Activated CD4-positive, CD25-positive, alpha-beta regulatory T cell (primary cell): Measurements from ENCODE around the gene TNNI3K.

Experiments
- DNase-seq, 4 experiments: peaks; one replicate each; lab custom pipeline; 2025; lab: John Stamatoyannopoulos, UW

The TNNI3K gene

GRCh38 chr1:74571891-74572290, 336.7 kb downstream of the TNNI3K start:
- DNase-seq = no peak

DNA sequence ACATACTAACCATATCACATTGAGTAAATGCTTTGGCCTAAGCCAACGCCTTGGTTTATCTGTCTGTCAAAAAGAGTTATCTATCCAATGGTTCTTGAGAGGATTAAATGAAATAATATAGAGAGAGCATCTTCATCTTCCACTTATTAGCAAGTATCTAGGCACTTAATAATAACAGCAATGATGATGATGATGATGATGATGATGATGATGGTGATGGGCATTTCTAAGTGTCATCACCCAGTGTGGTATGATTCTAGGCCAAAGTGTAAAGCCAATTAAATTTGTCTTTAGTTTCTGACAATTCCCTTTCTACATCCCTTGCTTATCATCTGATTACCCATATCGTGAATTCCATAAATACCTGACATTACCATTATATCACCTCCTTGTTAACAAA, 342.9 kb downstream of the TNNI3K start:
- no peak for DNase-seq

- DNase-seq = no peak
Measured at GRCh38 chr1:74579425-74579824, 344.2 kb downstream of the TNNI3K start.

- no peak for DNase-seq
Measured at GRCh38 chr1:74583397-74583796, 348.2 kb downstream of the TNNI3K start.

GRCh38 chr1:74584185-74584584, 349.0 kb downstream of the TNNI3K start:
- no peak for DNase-seq

GRCh38 chr1:74586253-74586897, 351.2 kb downstream of the TNNI3K start:
- DNase-seq = no peak

- no peak for DNase-seq
Measured at GRCh38 chr1:74587888-74588287, 352.7 kb downstream of the TNNI3K start.

DNA sequence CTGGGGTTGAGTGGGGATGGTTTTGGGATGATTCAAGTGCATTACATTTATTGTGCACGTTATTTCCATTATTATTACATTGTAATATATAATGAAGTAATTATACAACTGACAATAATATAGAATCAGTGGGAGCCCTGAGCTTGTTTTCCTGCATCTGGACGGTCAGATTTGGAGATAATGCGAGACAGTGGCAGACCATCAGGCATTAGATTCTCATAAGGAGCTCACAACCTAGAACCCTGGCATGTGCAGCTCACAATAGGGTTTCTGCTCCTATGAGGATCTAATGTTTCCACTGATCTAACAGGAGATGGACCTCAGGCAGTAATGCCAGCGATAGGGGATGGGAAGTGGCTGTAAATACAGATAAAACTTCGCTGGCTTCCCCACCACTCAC, 355.1 kb downstream of the TNNI3K start:
- DNase-seq = no peak

GRCh38 chr1:74591949-74592348, 356.8 kb downstream of the TNNI3K start:
- no peak for DNase-seq

DNA sequence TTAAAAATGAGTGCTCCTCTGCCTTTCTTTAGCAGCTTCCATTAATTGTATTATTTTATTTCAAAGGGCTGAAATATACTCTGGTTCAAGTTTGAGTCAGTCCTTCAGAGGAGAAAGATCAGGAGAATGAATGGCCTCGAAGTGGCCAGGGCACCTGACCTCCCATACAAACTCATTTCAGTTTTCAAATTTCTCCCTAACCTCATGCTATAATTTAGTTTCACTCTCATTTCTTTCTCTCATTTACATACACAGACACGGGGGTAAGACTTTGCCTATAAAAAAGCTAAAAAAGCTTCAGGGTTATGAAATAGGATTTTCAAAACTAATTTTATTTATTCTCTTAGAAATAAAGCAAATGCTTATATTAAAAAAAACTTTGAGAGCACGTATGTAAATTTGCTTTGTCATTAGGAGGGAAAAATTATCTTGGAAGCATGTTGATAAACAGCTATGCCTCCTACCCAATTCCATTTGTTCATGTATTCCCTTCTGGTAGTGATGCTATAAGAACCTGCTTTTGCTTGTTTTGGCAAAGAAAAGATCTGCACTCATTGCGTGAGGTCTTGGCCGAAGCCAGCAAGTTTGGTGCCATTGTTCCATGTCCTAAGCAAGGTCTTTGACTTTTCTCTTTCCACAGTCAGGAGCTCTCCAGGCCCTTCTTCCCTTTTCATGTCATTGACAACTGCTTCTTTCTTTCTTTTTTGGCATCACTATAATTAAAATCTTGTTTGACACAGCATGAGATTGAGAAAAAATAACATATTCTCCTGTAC, 357.6 kb downstream of the TNNI3K start:
- no peak for DNase-seq
